Endothelial cell of umbilical vein (primary cell): ENCODE results near the gene AFDN. TPM values are rescaled to one million over a fixed set of nuclear protein-coding genes. Genes with fewer than 3 reads are reported as not detected.

ENCODE experiments used
- BruUV-seq: library from RNA; stranded (reverse); fragments of 400-500 nt; replicated peaks from 2 replicates; lab custom pipeline; 2021; lab: Mats Ljungman, UMichigan
- CTCF ChIA-PET: fragments of 300-600, 350-600 bp; sonication (Branson Sonifier 250); formaldehyde crosslinking; loops from one replicate; lab custom pipeline; 2021; ENCODE audit warnings: antibody characterized with exemption, inconsistent platforms; lab: Charles Lee
- POLR2A ChIA-PET: fragments of 300-600, 350-600 bp; sonication (Branson Sonifier 250); formaldehyde crosslinking; loops from one replicate; lab custom pipeline; 2021; ENCODE audit warnings: antibody characterized with exemption, inconsistent platforms; lab: Charles Lee
- DNase-seq: peaks from one replicate; pipeline ENCODE4 v3.0.0-alpha.2; 2011; ENCODE audit warnings: low read depth, low spot score
- FAIRE-seq: peaks from 2 replicates; lab custom pipeline; 2011; peaks lifted over from hg19 to GRCh38; lab: Jason Lieb, UNC
- H2AFZ ChIP-seq: 2 replicates; pipeline ENCODE4 v1.6.0; 2012; ENCODE audit warnings: low read depth, low read length, control low read depth, inconsistent platforms
- H3K27ac ChIP-seq: 2 replicates; pipeline ENCODE4 v1.5.1; 2011; ENCODE audit warnings: low read depth, mild to moderate bottlenecking, control low read depth, low read length, moderate library complexity; ENCODE audit not compliant: insufficient read depth
- H3K27me3 ChIP-seq, 2 experiments: 2 replicates each; pipeline versions ENCODE4 v1.6.0 to v1.6.1; 2011; ENCODE audit warnings: low read length in 2 of 2, mixed read lengths in 1 of 2; ENCODE audit not compliant: control insufficient read depth in 2 of 2, insufficient read depth in 2 of 2
- H3K36me3 ChIP-seq, 2 experiments: 2 replicates in 1 of 2; 3 replicates in 1 of 2; pipeline ENCODE4 v1.5.1; 2011; ENCODE audit warnings: low read length in 2 of 2, mild to moderate bottlenecking in 1 of 2, moderate library complexity in 1 of 2; ENCODE audit not compliant: control insufficient read depth in 2 of 2, insufficient read depth in 2 of 2; ENCODE audit errors: extremely low read depth in 1 of 2
- H3K4me1 ChIP-seq: 3 replicates; pipeline ENCODE4 v1.5.1; 2011; ENCODE audit warnings: mild to moderate bottlenecking, low read length; ENCODE audit not compliant: control insufficient read depth, insufficient read depth; ENCODE audit errors: extremely low read depth
- H3K4me2 ChIP-seq: 2 replicates; pipeline ENCODE4 v1.6.1; 2011; ENCODE audit warnings: low read length, control low read depth, mixed read lengths; ENCODE audit not compliant: insufficient read depth
- H3K4me3 ChIP-seq, 3 experiments: fragments of 200-600 bp in 1 of 3; sonication (generic), shearing (Covaris generic) in 1 of 3; replicated peaks in 1 of 3; 2 replicates each; pipeline ENCODE4 v1.5.1; 2011 to 2016; ENCODE audit warnings: control low read depth in 3 of 3, low read length in 3 of 3, mild to moderate bottlenecking in 2 of 3, inconsistent platforms in 1 of 3, low read depth in 1 of 3, moderate library complexity in 1 of 3; ENCODE audit not compliant: insufficient read depth in 1 of 3
- H3K79me2 ChIP-seq: 2 replicates; pipeline ENCODE4 v1.6.0; 2012; ENCODE audit warnings: low read length, inconsistent platforms; ENCODE audit not compliant: control insufficient read depth, insufficient read depth
- H3K9ac ChIP-seq: replicated peaks from 2 replicates; pipeline ENCODE3; 2011; ENCODE audit warnings: low read length, control low read depth; ENCODE audit not compliant: insufficient read depth; ENCODE audit errors: extremely low read depth
- H3K9me1 ChIP-seq: replicated peaks from 3 replicates; pipeline ENCODE4 v1.6.0; 2011; ENCODE audit warnings: mild to moderate bottlenecking, low read length; ENCODE audit not compliant: control insufficient read depth, insufficient read depth; ENCODE audit errors: extremely low read depth
- H3K9me3 ChIP-seq: replicated peaks from 2 replicates; pipeline ENCODE4 v1.5.1; 2012; ENCODE audit warnings: low read length, inconsistent platforms; ENCODE audit not compliant: control insufficient read depth, insufficient read depth
- H4K20me1 ChIP-seq: replicated peaks from 2 replicates; pipeline ENCODE3; 2011; ENCODE audit warnings: mild to moderate bottlenecking, low read length; ENCODE audit not compliant: control insufficient read depth, insufficient read depth; ENCODE audit errors: extremely low read depth
- EZH2 ChIP-seq: IDR thresholded peaks from 2 replicates; pipeline ENCODE4 v1.6.1; 2012; ENCODE audit warnings: borderline replicate concordance, low read depth, mild to moderate bottlenecking, moderate library complexity, low read length, inconsistent platforms; ENCODE audit not compliant: severe bottlenecking
- FOS ChIP-seq: IDR thresholded peaks from 2 replicates; pipeline ENCODE4 v1.6.1; 2011; ENCODE audit warnings: mild to moderate bottlenecking, low read length, moderate library complexity, borderline replicate concordance; ENCODE audit not compliant: insufficient read depth
- GATA2 ChIP-seq: IDR thresholded peaks from 2 replicates; pipeline ENCODE4 v1.7.0; 2011; ENCODE audit warnings: low read depth, mild to moderate bottlenecking, moderate library complexity, mixed read lengths, low read length; ENCODE audit not compliant: insufficient read length, insufficient read depth
- JUN ChIP-seq: IDR thresholded peaks from 2 replicates; pipeline ENCODE4 v1.6.1; 2011; ENCODE audit warnings: borderline replicate concordance, low read depth; ENCODE audit not compliant: insufficient read length, insufficient read depth
- MYC ChIP-seq: IDR thresholded peaks from one replicate; pipeline ENCODE4 v1.6.1; 2011; ENCODE audit warnings: mild to moderate bottlenecking, low read depth, low read length
- POLR2A ChIP-seq: IDR thresholded peaks from 2 replicates; pipeline ENCODE4 v1.6.1; 2012; ENCODE audit warnings: low read depth, mild to moderate bottlenecking, control low read depth, low read length
- POLR2AphosphoS5 ChIP-seq: IDR thresholded peaks from 2 replicates; pipeline ENCODE4 v1.6.1; 2012; ENCODE audit warnings: low read depth, mild to moderate bottlenecking, control low read depth, low read length, moderate library complexity; ENCODE audit not compliant: insufficient read depth
- dilution Hi-C: fragments of 300-500 bp; cut with MboI; formaldehyde crosslinking; loops from one replicate; pipeline ENCODE4 v1.15.0; 2019; ENCODE audit warnings: low sequenced_read_pairs; ENCODE audit not compliant: extremely low pct_ligation_motif_present
- intact Hi-C: fragments of 100-400 bp; cut with micrococcal nuclease; formaldehyde crosslinking; loops from one replicate; pipeline ENCODE4 v1.10.0; 2022
- polyA plus RNA-seq, 4 experiments: library from polyadenylated mRNA; depleted of rRNA in 3 of 4; stranded (reverse) in 3 of 4; unstranded in 1 of 4; fragments of >200 nt; gene quantifications; 2 replicates each; pipeline versions ENCODE4 v1.2.1 to v1.2.3, GENCODE V29; 2011 to 2012; ENCODE audit warnings: missing spikeins in 1 of 4
- total RNA-seq: library from RNA; stranded (reverse); gene quantifications from 2 replicates; pipeline ENCODE4 v1.2.3, GENCODE V29; 2021
- TF ChIP-seq, protein P1 (sequence below), 2 donors: IDR thresholded peaks; 1 replicate in 1 of 2; 2 replicates in 1 of 2; pipeline ENCODE4 v1.5.1; 2011; ENCODE audit warnings: low read length in 2 of 2, mild to moderate bottlenecking in 2 of 2, moderate library complexity in 2 of 2, control low read depth in 1 of 2, inconsistent platforms in 1 of 2, low read depth in 1 of 2; ENCODE audit not compliant: insufficient read depth in 1 of 2; ENCODE audit errors: extremely low read depth in 1 of 2
- TF ChIP-seq, protein P2 (sequence below): IDR thresholded peaks from 2 replicates; pipeline ENCODE4 v1.6.1; 2011; ENCODE audit not compliant: insufficient read depth, insufficient read length

Gene AFDN
- total and polyA plus RNA-seq, 2 donors (not counting 3 experiments of a cell fraction or from before 2014, with no cell fraction given): 31.0 to 134 TPM

DNA sequence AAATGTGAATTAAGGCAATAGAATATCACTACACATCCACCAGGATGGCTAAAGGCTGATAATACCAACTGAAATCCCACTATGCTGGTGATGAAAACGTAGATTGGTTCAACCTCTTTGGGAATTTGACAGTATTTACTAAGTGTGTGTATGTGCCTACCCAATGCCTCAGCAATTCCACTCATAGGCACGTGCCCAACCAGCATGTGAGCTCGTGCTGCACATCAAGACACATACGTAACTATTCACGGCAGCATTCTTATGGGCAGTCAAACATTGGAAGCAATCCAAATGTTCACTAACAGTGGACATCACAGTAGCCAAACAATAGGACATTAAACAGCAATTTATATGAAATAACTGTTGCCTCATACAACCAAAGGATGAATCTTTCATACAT lies 15.7 kb upstream of the AFDN start:
- Histone ChIP-seq H3K4me2 (no peak overlapping the region), H3K4me3 (no peak overlapping the region), H3K9ac (no peak overlapping the region), H3K4me1 (no peaks in the 10 kb centered on the region), H3K9me3 (no peaks in the 10 kb centered on the region), H3K27ac (no peak overlapping the region), H3K36me3 (no peaks in the 10 kb centered on the region), H4K20me1 (no peaks in the 10 kb centered on the region), H3K79me2 (no peaks in the 10 kb centered on the region), H3K27me3 (peaks cover 0 to 1% of the 10 kb centered on the region in 2 experiments), H3K9me1 (no peaks in the 10 kb centered on the region), H2AFZ (no peak overlapping the region)
- ChIA-PET CTCF (no interaction called here), POLR2A (no interaction called here)
- DNase-seq: no peak
- no peak for FAIRE-seq
- dilution Hi-C loops: no loop called here
- no TSS peak for BruUV-seq
- no peak for TF ChIP-seq POLR2AphosphoS5
- no peak for TF ChIP-seq FOS
- TF ChIP-seq POLR2A: no peak
- TF ChIP-seq, protein P1, sequence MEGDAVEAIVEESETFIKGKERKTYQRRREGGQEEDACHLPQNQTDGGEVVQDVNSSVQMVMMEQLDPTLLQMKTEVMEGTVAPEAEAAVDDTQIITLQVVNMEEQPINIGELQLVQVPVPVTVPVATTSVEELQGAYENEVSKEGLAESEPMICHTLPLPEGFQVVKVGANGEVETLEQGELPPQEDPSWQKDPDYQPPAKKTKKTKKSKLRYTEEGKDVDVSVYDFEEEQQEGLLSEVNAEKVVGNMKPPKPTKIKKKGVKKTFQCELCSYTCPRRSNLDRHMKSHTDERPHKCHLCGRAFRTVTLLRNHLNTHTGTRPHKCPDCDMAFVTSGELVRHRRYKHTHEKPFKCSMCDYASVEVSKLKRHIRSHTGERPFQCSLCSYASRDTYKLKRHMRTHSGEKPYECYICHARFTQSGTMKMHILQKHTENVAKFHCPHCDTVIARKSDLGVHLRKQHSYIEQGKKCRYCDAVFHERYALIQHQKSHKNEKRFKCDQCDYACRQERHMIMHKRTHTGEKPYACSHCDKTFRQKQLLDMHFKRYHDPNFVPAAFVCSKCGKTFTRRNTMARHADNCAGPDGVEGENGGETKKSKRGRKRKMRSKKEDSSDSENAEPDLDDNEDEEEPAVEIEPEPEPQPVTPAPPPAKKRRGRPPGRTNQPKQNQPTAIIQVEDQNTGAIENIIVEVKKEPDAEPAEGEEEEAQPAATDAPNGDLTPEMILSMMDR (IDR thresholded peaks at IDR 0.05; ENCODE audit: extremely low read depth in 1 of 2, insufficient read depth in 1 of 2, low read depth in 1 of 2, low read length in 2 of 2): no peak
- no peak for TF ChIP-seq MYC
- TF ChIP-seq JUN: no peak
- TF ChIP-seq EZH2: no peak
- TF ChIP-seq, protein P2, sequence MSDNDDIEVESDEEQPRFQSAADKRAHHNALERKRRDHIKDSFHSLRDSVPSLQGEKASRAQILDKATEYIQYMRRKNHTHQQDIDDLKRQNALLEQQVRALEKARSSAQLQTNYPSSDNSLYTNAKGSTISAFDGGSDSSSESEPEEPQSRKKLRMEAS: no peak
- TF ChIP-seq GATA2: no peak
- intact Hi-C loops: no loop called here
